Measurements from ENCODE around the gene WASF3. TPM values are rescaled to one million over a fixed set of nuclear protein-coding genes. Genes with fewer than 3 reads are reported as not detected.

The WASF3 gene
- total and polyA plus RNA-seq, 10 of the 15 experiments (the other 5 are each of a cell fraction or from before 2014, with no cell fraction given), result under 0.01 to 0.10 (median 0.01) TPM; not detected in 7

DNA sequence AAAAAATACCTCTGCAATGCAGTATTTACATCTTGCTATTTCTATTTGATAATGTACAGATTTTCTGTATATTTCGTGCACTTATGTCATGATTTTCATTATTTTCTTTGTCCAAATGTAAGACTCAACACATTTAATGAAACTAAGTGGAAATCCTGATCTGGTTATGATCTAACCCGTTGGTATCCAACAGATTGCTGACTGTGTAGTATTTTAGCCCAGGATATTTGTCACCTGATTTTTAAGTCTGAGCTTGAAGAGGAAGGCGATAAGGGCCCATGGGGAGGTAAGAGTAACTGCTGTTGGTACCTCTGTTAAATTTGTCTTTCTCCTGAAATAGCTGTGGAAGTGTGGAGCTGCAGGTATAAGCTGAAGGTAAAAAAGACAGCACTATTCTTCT is 45.3 kb downstream of the WASF3 start (continued):
- no peak for TF ChIP-seq EZH2 (IDR thresholded peaks at IDR 0.05; ENCODE audit: borderline replicate concordance, control insufficient read depth, low read depth, low read length)

DNA sequence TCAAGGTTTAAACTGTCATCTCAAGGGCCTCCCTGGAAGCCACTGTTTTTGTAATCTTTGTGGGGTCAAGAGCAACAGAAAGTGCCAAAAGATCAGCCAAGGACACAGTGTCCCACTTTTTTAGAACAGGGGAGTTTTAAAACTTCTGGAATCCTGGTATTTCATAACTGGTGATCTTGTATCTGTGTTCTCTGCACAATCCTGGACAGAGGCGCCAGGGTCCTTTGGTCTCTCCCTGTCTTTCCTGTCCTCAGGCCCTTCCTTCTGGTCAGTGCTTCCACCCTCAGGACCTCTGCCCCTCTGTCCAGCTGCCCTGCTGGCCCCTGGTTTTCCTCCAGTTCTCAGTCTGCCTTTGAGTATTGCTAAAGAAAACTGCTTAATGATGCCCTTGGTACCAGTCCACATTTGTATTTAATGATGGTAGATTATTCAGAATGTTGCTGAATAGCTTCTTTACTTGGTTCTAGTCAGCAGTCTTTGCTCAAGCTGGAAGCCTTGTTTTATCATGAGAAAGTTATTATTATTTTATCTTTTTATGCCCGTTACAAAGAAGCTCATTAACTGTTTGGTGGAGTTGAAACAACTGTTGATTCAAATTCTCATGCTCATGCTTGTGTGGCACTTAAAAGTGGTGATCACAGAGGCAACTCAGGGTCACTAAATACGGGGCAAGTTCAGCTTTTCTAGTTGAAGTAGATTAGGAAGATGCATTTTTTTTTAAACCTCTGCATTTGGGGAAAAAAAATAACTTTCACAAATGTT is 47.5 kb downstream of the WASF3 start:
- H3K36me3 ChIP-seq (ENCODE audit: control insufficient read depth in 2 of 2, insufficient read depth in 2 of 2, low read length in 1 of 2), result no peaks in the 10 kb centered on the region
- no peak overlapping the region for H3K9ac ChIP-seq (ENCODE audit: control insufficient read depth, insufficient read depth, low read length)
- DNase-seq (ENCODE audit: low read depth, low spot score) (no peak), FAIRE-seq (no peak), ATAC-seq (no peak)
- H3K4me2 ChIP-seq (ENCODE audit: control insufficient read depth, insufficient read depth), result no peak overlapping the region
- H3K27ac ChIP-seq (ENCODE audit: control insufficient read depth, insufficient read depth), result no peak overlapping the region
- H3K79me2 ChIP-seq (ENCODE audit: control insufficient read depth, insufficient read depth, low read length), result no peaks in the 10 kb centered on the region
- no peaks in the 10 kb centered on the region for H3K9me3 ChIP-seq (replicated peaks; ENCODE audit: control insufficient read depth, insufficient read depth, low read length)
- 22% methylated on average over 3 of the region's 3 CpGs for WGBS (ENCODE audit: insufficient coverage, insufficient replicate concordance, low lambda C conversion rate, missing lambda C conversion rate)
- no peaks in the 10 kb centered on the region for H3K4me1 ChIP-seq (ENCODE audit: control insufficient read depth, insufficient read depth, low read length)
- in situ Hi-C loops (cut with MboI) (no loop called here), intact Hi-C loops (cut with micrococcal nuclease; ENCODE audit: unreplicated experiment) (loop anchor here (10.0 kb wide), 1 partner anchor 420 kb away; no protein-coding TSS in a partner anchor)
- no peak overlapping the region for H3K4me3 ChIP-seq
- BruUV-seq (replicated peaks), result no TSS peak
- SMC1A ChIA-PET (ENCODE audit: uncharacterized antibody, unreplicated experiment), result interaction anchor here (0.9 kb wide), 1 partner anchor 9 kb away, joined by 3 read pairs; no protein-coding TSS in a partner anchor
- POLR2A ChIA-PET, result no interaction called here
- RAD21 ChIA-PET (ENCODE audit: unreplicated experiment), result no interaction called here
- no peaks in the 10 kb centered on the region for H3K27me3 ChIP-seq (replicated peaks in 1 of 2; ENCODE audit: control insufficient read depth in 2 of 2, insufficient read depth in 2 of 2, low read length in 1 of 2)
- no peak overlapping the region for H2AFZ ChIP-seq (ENCODE audit: control insufficient read depth, low read depth, low read length)
- CTCF ChIA-PET, result interaction anchor here (0.7 to 2.2 kb wide), 2 partner anchors 61 to 420 kb away, joined by 3 to 9 read pairs; no protein-coding TSS in a partner anchor
- no peaks in the 10 kb centered on the region for H4K20me1 ChIP-seq (ENCODE audit: control insufficient read depth, insufficient read depth)
- no peak for TF ChIP-seq CBX5 (IDR thresholded peaks at IDR 0.05; ENCODE audit: low read depth)
- TF ChIP-seq DPF2 (IDR thresholded peaks at IDR 0.05), result no peak
- TF ChIP-seq ZNF217 (IDR thresholded peaks at IDR 0.05), result no peak
- no peak for TF ChIP-seq ZBTB40 (IDR thresholded peaks at IDR 0.05; ENCODE audit: borderline replicate concordance)
- no peak for TF ChIP-seq RB1 (IDR thresholded peaks at IDR 0.05; ENCODE audit: borderline replicate concordance)
- TF ChIP-seq NR2C1 (IDR thresholded peaks at IDR 0.05), result no peak
- TF ChIP-seq, protein P1, sequence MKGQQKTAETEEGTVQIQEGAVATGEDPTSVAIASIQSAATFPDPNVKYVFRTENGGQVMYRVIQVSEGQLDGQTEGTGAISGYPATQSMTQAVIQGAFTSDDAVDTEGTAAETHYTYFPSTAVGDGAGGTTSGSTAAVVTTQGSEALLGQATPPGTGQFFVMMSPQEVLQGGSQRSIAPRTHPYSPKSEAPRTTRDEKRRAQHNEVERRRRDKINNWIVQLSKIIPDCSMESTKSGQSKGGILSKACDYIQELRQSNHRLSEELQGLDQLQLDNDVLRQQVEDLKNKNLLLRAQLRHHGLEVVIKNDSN (IDR thresholded peaks at IDR 0.05; ENCODE audit: borderline replicate concordance, extremely low read length, insufficient read depth, low read depth, low read length), result no peak
- no peak for TF ChIP-seq FOS (IDR thresholded peaks at IDR 0.05; ENCODE audit: borderline replicate concordance, extremely low read depth, insufficient read length)
- no peak for TF ChIP-seq E4F1 (IDR thresholded peaks at IDR 0.05; ENCODE audit: borderline replicate concordance, partially characterized antibody)
- TF ChIP-seq IRF4 (IDR thresholded peaks at IDR 0.05; ENCODE audit: low read depth, low read length), result no peak
- TF ChIP-seq, protein P2, sequence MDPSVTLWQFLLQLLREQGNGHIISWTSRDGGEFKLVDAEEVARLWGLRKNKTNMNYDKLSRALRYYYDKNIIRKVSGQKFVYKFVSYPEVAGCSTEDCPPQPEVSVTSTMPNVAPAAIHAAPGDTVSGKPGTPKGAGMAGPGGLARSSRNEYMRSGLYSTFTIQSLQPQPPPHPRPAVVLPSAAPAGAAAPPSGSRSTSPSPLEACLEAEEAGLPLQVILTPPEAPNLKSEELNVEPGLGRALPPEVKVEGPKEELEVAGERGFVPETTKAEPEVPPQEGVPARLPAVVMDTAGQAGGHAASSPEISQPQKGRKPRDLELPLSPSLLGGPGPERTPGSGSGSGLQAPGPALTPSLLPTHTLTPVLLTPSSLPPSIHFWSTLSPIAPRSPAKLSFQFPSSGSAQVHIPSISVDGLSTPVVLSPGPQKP (IDR thresholded peaks at IDR 0.05; ENCODE audit: low read depth, low read length), result no peak
